Cardiac septum (tissue), 1 donor: Measurements from ENCODE around the gene CNOT2. TPM values are rescaled to one million over a fixed set of nuclear protein-coding genes. Genes with fewer than 3 reads are reported as not detected.

Experiments used
- DNase-seq: peaks from one replicate; pipeline ENCODE4 v3.0.0-alpha.2; 2020; ENCODE audit warnings: low spot score
- intact Hi-C: fragments of 100-400 bp; cut with DNase I; formaldehyde crosslinking; loops from one replicate; pipeline ENCODE4 v1.14.0; 2022
- total RNA-seq: library from RNA; stranded (reverse); fragmentation: NEBNext Ultra II Directional; extraction: Animal tissue kit (Norgen Biotek cat#: 25700); gene quantifications from one replicate; pipeline ENCODE4 v1.2.1, GENCODE V29; 2021
- donor health status: DM: no; HTN: no; CAD: no.

The CNOT2 gene
- total RNA-seq, 1 donor from 2014 or later, result 44.0 TPM

DNA sequence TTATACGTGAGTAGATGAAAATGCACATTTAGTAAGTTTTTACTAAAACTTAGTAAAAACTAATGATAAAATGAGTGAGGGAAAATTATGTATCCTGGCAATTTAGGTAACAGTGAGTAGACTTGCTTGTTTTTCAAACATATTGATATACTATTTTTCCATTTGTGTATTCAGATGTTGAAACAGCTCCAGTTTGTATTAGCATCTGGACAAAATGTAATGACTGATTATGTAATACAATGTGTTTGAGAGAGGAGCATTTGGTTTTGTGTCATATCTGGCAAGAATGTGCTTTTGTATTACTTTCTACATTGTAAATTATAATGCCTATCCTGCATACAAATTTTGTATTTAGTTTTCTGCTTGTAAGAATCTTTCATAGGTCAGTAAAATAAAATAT, 5.6 kb downstream of the CNOT2 start:
- no peak for DNase-seq
- intact Hi-C loops, result loop anchor here (10.0 kb wide), 2 partner anchors 326 to 344 kb away; no protein-coding TSS in a partner anchor

DNA sequence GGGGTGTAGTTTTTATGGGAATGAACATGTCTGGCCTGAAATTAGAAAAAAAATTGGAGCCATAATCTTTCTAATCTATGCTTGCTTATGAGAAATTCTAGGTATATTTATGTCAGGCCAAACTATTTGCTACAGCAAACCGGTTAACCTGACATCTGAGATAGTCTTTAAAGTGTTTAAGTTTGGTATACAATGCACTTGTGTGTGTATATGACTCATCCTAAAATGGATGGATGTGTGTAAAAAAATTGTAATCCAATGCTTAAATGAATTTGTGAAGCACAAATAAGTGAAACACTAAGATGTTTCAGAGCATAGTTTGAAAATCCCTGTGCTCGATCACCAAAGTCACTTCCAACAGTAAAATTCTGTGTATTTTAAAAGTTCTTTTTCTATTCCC, 6.7 kb downstream of the CNOT2 start:
- intact Hi-C loops, result loop anchor here (10.0 kb wide), 2 partner anchors 325 to 345 kb away; no protein-coding TSS in a partner anchor
- DNase-seq, result no peak

DNA sequence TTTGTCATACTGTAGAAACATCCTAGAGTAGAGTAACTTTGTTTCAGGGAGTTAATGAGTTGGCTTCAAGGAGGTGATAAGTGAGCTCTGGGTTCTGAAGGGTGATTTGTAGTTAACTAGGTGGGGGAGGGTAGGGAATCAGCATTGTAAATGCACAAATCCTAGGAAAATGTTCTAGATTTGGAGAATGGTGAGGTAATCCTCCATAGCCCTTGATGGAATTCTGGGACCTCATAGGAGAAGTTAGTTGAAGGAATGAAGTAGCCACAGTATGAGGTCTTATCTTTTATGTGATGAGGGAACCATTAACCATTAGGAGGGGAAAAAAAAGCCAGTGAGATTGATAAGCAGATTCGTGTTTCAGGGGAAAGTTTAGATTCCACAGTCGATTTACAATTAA, 8.0 kb downstream of the CNOT2 start:
- intact Hi-C loops, result no loop called here
- no peak for DNase-seq

DNA sequence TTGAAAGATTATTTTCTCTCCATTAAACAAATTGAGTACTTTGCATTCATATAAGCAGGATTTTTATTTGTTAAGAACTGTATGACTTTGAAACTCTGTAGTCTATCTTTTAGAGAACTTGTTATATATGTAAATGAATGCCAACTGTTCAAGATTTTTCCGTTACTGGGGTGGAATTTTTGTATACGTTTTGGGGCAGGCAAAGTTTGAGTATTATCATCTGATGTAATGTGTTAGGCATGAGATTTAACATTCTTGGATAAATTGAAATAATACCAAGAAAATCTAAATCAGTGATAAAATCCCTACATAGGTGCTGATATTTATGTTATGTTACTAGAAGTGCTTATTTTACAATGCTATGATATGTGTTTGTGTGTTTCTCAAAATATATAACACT, 8.4 kb downstream of the CNOT2 start:
- intact Hi-C loops, result no loop called here
- no peak for DNase-seq

DNA sequence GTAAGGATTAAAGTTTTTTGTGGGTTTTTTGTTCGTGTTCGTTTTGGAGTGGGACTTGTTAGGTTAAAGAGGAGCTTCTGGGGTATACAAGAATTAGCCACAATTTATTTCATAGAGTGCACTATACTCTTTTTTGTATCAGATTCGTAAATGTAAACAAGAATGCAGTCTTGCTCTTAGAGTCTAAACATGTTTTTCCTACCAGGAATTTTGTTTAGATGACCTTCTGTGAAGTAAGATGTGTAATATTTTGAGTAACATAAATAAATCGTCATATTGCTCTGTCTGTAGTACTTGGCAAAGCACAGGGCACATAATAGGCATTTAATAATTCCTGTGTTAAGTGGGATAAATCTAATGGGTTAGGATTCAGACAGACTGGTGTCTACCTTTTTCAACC, 9.6 kb downstream of the CNOT2 start:
- intact Hi-C loops, result no loop called here
- DNase-seq, result no peak

DNA sequence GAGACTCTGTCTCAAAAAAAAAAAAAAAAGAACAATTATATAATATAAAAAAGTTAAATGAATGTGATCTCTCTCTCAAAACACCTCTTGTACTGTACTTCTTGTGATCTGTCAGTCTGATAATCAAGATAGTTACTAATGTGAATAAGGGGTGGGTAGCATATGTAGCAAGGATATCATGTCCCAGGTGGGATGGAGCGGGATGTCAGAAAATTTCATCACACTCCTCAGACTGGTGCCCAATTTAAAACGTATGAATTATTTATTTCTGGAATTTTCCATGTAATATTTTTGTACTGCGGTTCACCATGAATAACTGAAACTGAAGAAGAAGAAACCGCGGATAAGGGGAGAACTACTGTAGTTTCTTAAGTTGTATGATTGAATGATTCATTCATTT, 11.0 kb downstream of the CNOT2 start:
- no peak for DNase-seq
- intact Hi-C loops, result no loop called here

DNA sequence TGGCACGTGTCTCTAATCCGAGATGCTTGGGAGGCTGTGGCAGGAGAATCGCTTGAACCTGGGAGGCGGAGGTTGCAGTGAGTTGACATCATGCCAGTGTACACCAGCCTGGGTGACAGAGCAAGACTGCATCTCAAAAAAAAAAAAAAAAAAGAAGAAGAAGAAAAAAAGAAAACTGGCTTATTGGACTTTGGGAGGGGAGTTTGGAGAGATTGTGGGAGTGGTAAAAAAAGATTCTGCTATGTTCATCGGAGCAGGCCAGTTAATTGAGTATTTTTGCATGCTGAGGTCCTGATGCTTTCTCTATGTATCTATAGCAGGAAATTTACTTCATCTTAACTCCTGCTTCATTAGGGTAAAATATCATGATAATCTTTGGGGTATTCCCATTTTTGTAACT, 11.6 kb downstream of the CNOT2 start:
- intact Hi-C loops, result no loop called here

DNA sequence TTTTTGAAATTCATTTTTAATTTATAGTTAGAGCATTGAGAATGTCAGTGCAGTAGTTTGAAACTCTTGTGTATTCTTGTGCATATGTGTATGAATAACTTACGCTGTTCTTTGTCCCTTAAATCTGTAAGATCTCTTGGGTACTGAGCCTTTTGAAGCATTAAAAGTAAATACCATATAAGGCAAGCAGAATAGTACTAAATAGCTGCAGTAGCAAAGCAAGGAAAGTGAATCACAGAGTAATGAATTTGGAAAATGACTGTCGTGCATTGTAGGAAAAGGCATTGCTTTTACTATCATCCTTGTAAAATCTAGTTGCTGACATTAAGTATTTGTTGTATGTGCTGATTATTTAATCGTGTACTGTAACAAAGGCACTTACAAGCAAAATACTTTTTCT, 12.1 kb downstream of the CNOT2 start:
- intact Hi-C loops, result no loop called here
- no peak for DNase-seq

More for the DNA sequence above, 11.6 kb downstream of the CNOT2 start:
- no peak for DNase-seq

DNA sequence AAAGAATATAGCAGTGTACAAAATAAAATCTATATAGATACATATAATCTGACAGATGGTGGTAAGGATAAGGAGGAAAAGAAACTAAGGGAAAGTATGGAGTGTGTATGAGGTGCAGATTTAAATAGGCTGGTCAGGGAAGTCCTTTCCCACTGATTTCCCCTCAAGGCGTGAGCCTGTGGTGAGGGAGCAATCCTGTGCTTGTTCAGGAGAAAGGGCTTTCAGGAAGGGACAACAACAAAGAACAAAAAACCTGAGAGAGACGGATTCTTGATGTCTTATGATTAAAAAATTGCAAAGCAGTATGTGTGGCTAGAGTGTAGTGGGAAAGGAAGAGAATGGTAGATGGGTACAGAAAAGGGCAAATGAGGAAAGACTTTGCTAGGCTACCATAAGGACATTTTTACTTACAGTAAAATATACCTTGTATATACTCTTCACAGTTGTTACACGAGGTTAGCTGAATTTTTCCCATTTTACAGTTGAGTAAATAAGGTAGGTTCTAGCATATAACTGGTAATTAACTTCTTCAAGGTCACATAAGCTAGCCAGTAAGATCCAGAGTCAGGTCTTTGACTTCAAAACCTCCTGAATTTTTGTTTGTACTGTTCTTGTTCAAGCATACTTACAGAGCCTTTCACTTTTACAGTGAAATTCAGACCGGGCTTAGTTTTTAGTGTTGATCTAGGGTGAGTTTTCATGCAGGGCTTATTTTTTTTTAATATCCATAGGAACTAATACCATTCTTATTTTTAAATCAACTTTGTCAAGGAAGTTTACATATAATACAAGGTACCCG, 15.6 kb downstream of the CNOT2 start:
- no peak for DNase-seq

DNA sequence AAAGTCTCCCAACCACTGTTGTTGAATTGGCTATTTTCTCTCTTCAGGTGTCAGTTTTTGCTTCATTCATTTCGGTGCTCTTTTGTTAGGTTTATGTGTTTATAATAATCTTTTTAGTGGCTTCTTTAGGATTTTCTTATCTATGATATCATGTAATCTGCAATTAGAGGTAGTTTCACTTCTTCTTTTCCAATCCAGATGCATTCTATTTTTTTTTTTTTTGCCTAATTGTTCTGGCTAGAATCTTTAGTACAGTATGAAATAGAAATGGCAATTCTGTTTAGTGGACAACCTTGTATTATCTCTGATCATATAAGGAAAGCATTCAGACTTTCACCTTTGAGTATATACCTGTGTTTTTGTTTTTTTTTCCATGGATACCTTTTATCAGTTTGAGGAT, 17.4 kb downstream of the CNOT2 start:
- no peak for DNase-seq
- intact Hi-C loops, result no loop called here

More for the DNA sequence above, 15.6 kb downstream of the CNOT2 start:
- intact Hi-C loops, result no loop called here

DNA sequence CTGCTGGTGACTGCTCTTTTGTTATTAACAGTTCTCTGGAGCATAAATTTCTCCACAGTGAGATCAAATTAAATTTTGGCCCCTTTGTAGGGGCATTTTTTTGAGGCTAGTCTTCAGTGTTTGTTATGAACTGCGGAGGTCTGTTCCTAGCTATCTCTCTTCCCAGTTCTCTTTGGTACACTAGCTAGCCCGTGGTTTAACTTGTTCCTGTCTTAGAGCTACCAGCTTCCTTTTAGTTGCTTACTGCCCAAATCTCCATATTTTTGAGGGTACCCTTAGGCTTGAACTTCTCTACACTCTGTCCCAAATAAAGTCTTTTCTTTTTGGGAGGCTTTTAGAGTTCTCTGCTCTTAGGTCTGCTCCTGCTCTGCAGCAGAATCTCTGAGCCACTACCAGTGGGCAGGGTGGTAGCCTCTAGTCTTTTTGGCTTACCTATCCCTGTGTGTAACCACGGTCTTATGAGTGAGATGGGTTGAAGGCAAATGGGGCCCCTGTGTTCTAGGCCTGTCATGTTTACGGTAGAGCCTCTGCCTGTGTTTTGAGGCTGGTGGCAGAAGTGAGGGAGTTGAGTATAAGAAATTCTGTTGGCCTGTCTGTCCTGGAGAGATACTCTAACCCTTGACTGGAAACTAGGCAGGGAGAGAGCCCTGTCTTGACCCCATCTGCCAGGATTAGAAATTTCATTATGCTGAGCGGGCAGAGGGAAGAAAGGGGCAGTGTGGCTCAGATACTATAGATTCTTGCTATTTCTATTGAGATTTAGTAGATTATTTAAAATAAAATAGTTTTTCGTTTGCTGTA, 21.0 kb downstream of the CNOT2 start:
- intact Hi-C loops, result no loop called here
- DNase-seq, result no peak

DNA sequence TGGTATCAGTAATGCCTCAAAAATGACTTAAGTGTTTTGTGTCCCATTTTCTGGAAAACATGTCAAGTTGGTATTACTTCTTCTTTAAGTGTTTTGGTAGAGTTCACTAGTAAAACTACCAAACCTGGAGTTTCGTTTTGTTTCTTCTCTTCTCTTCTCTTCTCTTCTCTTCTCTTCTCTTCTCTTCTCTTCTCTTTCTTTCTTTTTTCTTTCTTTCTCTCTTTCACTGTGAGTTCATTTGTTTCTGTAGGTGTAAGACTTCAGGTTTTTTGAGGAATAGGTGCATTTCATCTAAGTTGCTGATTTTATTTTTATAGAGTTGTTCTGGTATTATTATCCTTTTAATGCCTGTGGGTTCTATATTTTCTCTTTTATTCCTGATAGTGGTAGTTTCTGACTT, 21.9 kb downstream of the CNOT2 start:
- intact Hi-C loops, result no loop called here
- DNase-seq, result no peak

DNA sequence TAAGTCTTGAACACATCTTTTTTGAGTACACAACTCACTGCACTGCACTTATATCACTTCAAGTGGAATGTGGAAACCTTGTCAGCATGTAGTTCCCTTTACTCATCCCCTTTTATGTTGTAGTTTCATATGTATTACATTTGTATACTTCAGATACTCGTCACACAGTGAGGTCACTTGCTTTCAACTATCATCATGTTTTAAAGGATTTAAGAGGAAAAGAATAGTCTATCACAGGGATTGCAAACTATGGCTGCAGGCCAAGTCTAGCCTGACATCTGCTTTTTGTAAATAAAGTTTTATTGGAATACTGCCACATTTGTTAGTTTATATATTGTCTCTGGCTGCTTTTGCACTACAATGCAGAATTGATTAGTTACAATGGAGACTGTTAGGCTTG, 24.3 kb downstream of the CNOT2 start:
- intact Hi-C loops, result no loop called here
- DNase-seq, result no peak

DNA sequence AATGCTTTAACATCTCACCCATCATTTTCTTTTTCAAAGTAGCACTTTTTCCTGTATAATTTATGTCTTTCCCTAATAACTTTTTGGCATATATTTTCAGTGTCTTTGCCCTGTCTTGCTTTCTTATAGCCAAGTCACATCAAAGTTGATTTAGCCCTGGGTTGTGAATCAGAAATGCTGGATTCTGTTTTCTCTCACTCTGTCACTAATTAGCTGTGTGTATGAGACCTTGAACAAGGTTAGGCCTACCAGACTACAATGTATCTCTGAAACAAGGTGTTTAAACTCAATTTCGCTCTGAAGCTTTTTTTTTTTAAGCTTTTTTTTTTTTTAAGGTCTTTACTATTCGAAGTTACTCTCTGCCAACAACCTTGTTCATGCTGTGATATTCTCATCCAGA, 25.7 kb downstream of the CNOT2 start:
- DNase-seq, result no peak
- intact Hi-C loops, result no loop called here

DNA sequence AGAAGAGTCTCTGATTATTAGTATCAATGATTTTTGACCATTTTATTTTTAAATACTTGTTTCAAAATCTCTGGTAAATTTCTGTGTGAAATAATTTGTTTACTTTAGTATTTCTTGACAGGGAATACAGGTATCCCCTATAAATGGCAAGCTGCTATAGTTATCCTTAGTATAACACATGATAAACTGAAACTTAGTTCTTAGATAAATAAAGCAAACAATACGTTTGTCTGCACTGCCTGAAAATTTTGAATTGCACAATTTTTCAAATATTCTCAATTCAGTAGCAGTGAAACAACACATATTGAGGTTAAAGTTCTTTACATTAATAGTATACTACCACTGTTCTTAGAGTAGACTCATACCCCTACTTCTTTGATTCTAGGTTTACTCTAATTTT, 26.9 kb downstream of the CNOT2 start:
- no peak for DNase-seq
- intact Hi-C loops, result no loop called here

DNA sequence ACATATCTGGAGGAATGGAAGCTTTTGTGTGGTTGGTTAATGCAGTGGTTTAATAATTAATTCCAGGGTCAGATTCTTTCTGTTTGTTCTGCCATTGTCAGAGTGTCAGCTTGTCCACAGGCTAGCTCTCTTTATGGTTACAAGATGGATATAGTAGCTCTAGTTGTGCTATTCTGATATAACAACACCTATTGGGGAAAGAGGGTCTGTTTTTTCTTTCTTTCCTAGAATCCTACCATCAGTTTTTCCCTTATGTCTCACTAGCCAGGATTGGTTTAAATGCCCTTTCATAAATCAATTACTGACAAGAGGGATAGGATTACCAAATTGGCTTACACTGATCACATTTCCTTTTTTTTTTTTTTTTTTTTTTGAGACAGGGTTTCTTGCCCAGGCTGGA, 27.8 kb downstream of the CNOT2 start:
- no peak for DNase-seq
- intact Hi-C loops, result no loop called here

DNA sequence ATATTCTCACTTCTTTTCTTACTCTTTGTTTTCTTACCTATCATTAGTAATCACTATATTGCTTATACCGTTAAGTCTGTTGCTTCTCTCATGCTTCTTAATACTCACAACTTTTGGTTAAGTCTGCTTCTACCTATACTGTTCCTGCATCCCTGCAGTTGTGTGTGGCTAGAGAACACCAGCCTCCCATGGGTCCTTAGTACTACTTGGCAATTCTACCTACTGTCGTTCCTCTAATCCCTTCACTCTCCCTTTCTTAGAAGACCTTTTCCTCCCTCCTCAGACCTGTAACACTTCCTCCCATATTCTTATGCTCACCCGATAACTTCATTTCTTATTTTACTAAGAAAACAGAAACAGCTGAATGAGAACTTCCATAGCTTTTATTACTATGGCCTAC, 29.3 kb downstream of the CNOT2 start:
- no peak for DNase-seq
- intact Hi-C loops, result no loop called here

DNA sequence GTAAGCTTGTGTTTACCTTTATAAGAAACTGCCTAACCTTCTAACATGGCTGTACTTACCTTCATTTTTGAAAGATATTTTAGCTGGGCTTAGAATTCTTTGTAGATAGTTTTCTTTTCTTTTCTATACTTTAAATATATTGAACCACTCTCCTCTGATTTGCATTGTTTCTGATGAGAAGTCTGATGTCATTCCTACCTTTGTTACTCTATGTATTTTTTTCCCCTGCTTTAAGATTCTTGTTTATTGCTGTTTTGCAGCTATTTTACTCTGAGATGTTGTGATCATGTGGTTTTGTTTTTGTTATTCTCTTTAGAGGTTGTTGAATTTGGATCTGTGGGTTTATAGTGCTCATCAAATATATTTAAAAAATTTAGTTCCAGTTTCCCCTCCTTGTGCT, 31.8 kb downstream of the CNOT2 start:
- intact Hi-C loops, result no loop called here
- DNase-seq, result no peak

DNA sequence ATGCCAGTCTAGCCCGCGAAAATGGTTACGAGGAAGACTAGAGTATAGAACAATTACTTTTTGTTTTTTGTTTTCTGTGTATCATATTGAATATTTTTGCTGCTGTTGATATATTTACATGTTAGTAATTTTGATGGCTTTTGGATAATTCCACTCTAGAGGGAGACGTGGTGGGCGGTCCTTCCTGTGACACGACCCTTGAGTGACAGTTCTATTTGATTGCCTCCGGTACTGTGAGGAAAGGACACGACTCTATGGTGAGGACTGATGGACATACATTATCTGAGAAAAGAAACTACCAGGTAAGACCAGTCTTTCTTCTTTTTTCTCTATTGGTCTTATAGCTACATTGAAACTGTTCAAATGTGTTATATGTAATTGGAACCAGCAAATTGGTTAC, 34.7 kb downstream of the CNOT2 start:
- intact Hi-C loops, result no loop called here
- no peak for DNase-seq

DNA sequence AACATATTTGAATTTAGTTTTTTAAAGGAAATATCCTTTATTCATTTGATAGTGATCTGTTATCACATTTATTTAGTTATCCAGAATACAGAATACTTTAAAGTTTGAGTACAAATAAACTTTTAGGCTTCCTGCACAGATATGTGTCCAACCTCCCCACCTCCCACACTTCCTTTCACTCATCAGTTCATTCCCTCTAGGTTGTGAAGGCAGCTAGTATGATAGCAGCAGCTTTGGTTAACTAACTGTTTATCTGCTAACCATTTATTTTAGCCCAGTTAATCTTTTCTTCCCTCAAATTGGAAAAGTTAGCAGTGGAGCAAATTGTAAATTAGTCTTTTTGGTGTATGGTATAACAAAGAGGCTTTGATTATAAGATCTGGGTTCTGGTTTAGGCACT, 35.7 kb downstream of the CNOT2 start:
- DNase-seq, result no peak
- intact Hi-C loops, result no loop called here

DNA sequence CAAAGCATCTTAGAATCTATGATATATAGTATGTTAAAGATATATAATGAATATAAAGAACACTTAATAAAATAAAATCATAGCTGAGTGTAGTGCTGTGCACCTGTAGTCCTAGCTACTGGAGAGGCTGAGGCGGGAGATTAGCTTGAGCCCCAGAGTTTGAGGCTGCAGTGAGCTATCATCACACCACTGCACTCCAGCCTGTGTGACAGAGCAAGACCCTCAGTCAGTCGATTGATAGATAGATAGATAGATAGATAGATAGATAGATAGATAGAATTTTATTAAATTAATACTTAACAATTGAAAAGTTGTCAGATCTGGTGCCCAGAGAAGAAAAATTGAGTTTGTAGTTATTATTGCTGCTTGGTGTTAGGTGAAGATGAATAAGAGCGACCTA, 40.0 kb downstream of the CNOT2 start:
- no peak for DNase-seq
- intact Hi-C loops, result no loop called here
